H1 (cell line): ENCODE data around the gene KANTR. TPM values are rescaled to one million over a fixed set of nuclear protein-coding genes. Genes with fewer than 3 reads are reported as not detected.
A peak's percentile ranks its signal among the peaks of the same experiment; 100 is the strongest.

Source experiments
- CTCF ChIA-PET: fragments of 300-600 bp; sonication (Branson Sonifier 250); formaldehyde crosslinking; loops from one replicate; lab custom pipeline; 2021; ENCODE audit not compliant: partially characterized antibody; lab: Charles Lee
- POLR2A ChIA-PET: fragments of 300-600 bp; sonication (Branson Sonifier 250); formaldehyde crosslinking; loops from one replicate; lab custom pipeline; 2021; ENCODE audit warnings: inconsistent platforms; ENCODE audit not compliant: partially characterized antibody; lab: Charles Lee
- DNase-seq, 2 experiments: peaks; one replicate each; pipeline versions ENCODE4 v3.0.0 to v3.0.0-alpha.2; 2010 to 2022; ENCODE audit warnings: low spot score in 2 of 2, low read depth in 1 of 2, mixed read lengths in 1 of 2
- FAIRE-seq: peaks from 2 replicates; lab custom pipeline; 2011; peaks lifted over from hg19 to GRCh38; lab: Jason Lieb, UNC
- H2AFZ ChIP-seq: 2 replicates; pipeline ENCODE4 v1.8.1; 2012; ENCODE audit warnings: low read length, inconsistent platforms
- H2AK5ac ChIP-seq: 2 replicates; pipeline ENCODE4 v1.6.1; 2013; ENCODE audit warnings: low read depth, low read length
- H2BK120ac ChIP-seq: replicated peaks from 2 replicates; pipeline ENCODE3; 2013; ENCODE audit warnings: low read depth, low read length, inconsistent platforms
- H2BK12ac ChIP-seq: 2 replicates; pipeline ENCODE4 v1.6.1; 2013; ENCODE audit warnings: low read depth, low read length
- H2BK15ac ChIP-seq: 2 replicates; pipeline ENCODE4 v1.6.1; 2013; ENCODE audit warnings: low read length
- H2BK20ac ChIP-seq: 2 replicates; pipeline ENCODE4 v1.6.1; 2013; ENCODE audit warnings: low read length
- H2BK5ac ChIP-seq: 2 replicates; pipeline ENCODE4 v1.6.1; 2013; ENCODE audit warnings: low read depth, low read length
- H3K14ac ChIP-seq: 2 replicates; pipeline ENCODE4 v1.6.1; 2013; ENCODE audit warnings: inconsistent platforms; ENCODE audit not compliant: insufficient read length
- H3K18ac ChIP-seq: 2 replicates; pipeline ENCODE4 v1.6.1; 2013; ENCODE audit warnings: low read length; ENCODE audit errors: extremely low read depth
- H3K23ac ChIP-seq: 2 replicates; pipeline ENCODE4 v1.6.1; 2013; ENCODE audit warnings: inconsistent platforms; ENCODE audit not compliant: insufficient read length
- H3K23me2 ChIP-seq: 2 replicates; pipeline ENCODE4 v1.6.1; 2013; ENCODE audit warnings: low read depth, low read length
- H3K27ac ChIP-seq: 2 replicates; pipeline ENCODE4 v1.6.1; 2011; ENCODE audit warnings: low read depth, low read length, inconsistent platforms
- H3K27me3 ChIP-seq, 4 experiments: replicated peaks in 1 of 4; 1 replicate in 1 of 4; 2 replicates in 3 of 4; pipeline versions ENCODE4 v1.6.1 to v1.8.1; 2011 to 2013; ENCODE audit warnings: low read length in 3 of 4, mild to moderate bottlenecking in 3 of 4, inconsistent platforms in 2 of 4, mixed read lengths in 2 of 4, moderate library complexity in 1 of 4; ENCODE audit not compliant: control insufficient read depth in 3 of 4, insufficient read depth in 3 of 4; ENCODE audit errors: extremely low read depth in 1 of 4
- H3K36me3 ChIP-seq, 4 experiments: 2 replicates each; pipeline versions ENCODE4 v1.6.1 to v1.8.1; 2011 to 2013; ENCODE audit warnings: mild to moderate bottlenecking in 4 of 4, low read length in 3 of 4, moderate library complexity in 2 of 4, control low read depth in 1 of 4, inconsistent platforms in 1 of 4; ENCODE audit not compliant: insufficient read depth in 4 of 4, control insufficient read depth in 2 of 4
- H3K4ac ChIP-seq: replicated peaks from 2 replicates; pipeline ENCODE3; 2013; ENCODE audit warnings: low read length, low read depth, mixed read lengths, inconsistent platforms; ENCODE audit not compliant: insufficient read length
- H3K4me1 ChIP-seq, 4 experiments: replicated peaks in 1 of 4; 1 replicate in 1 of 4; 2 replicates in 3 of 4; pipeline versions ENCODE4 v1.6.1 to v1.8.1; 2011 to 2013; ENCODE audit warnings: low read length in 3 of 4, inconsistent platforms in 2 of 4, mixed read lengths in 1 of 4; ENCODE audit not compliant: insufficient read depth in 4 of 4, control insufficient read depth in 3 of 4
- H3K4me2 ChIP-seq, 2 experiments: 2 replicates each; pipeline versions ENCODE4 v1.6.1 to v1.8.1; 2011 to 2013; ENCODE audit warnings: low read depth in 2 of 2, low read length in 2 of 2, control low read depth in 1 of 2, inconsistent platforms in 1 of 2, mild to moderate bottlenecking in 1 of 2; ENCODE audit not compliant: insufficient read depth in 1 of 2
- H3K4me3 ChIP-seq, 4 experiments: fragments of 200-600, 300-600 bp in 1 of 4; sonication (generic), shearing (Covaris generic), sonication (Bioruptor Twin) in 1 of 4; 2 replicates each; pipeline versions ENCODE4 v1.5.1 to v1.8.1; 2011 to 2016; ENCODE audit warnings: low read length in 4 of 4, low read depth in 3 of 4, control low read depth in 2 of 4, inconsistent platforms in 2 of 4, mild to moderate bottlenecking in 2 of 4, mixed read lengths in 1 of 4, moderate library complexity in 1 of 4; ENCODE audit not compliant: insufficient read depth in 2 of 4; ENCODE audit errors: extremely low read depth in 1 of 4
- H3K56ac ChIP-seq: replicated peaks from 2 replicates; pipeline ENCODE3; 2013; ENCODE audit warnings: low read depth, mild to moderate bottlenecking, mixed read lengths, low read length, inconsistent platforms; ENCODE audit not compliant: insufficient read length
- H3K79me1 ChIP-seq: 2 replicates; pipeline ENCODE4 v1.6.1; 2013; ENCODE audit warnings: low read depth, low read length, control low read depth
- H3K79me2 ChIP-seq, 2 experiments: 2 replicates each; pipeline versions ENCODE4 v1.6.1 to v1.8.1; 2012 to 2013; ENCODE audit warnings: low read length in 2 of 2, mild to moderate bottlenecking in 2 of 2, inconsistent platforms in 1 of 2; ENCODE audit not compliant: insufficient read depth in 2 of 2, control insufficient read depth in 1 of 2
- H3K9ac ChIP-seq, 4 experiments: replicated peaks in 1 of 4; 1 replicate in 1 of 4; 2 replicates in 3 of 4; pipeline versions ENCODE4 v1.6.1 to v1.8.1; 2011 to 2013; ENCODE audit warnings: low read depth in 3 of 4, low read length in 3 of 4, control low read depth in 2 of 4, mild to moderate bottlenecking in 2 of 4, moderate library complexity in 2 of 4, inconsistent platforms in 1 of 4; ENCODE audit errors: extremely low read depth in 1 of 4
- H3K9me3 ChIP-seq, 2 experiments: 2 replicates each; pipeline versions ENCODE4 v1.6.1 to v1.8.1; 2012 to 2013; ENCODE audit warnings: mild to moderate bottlenecking in 2 of 2, moderate library complexity in 2 of 2, control low read depth in 1 of 2, inconsistent platforms in 1 of 2, low read depth in 1 of 2, low read length in 1 of 2, mixed read lengths in 1 of 2; ENCODE audit not compliant: insufficient read depth in 2 of 2
- H4K20me1 ChIP-seq, 2 experiments: replicated peaks in 1 of 2; 2 replicates each; pipeline versions ENCODE3 to v1.8.1; 2011 to 2013; ENCODE audit warnings: inconsistent platforms in 2 of 2, low read length in 2 of 2, mild to moderate bottlenecking in 1 of 2; ENCODE audit not compliant: insufficient read depth in 2 of 2, control insufficient read depth in 1 of 2
- H4K5ac ChIP-seq: 2 replicates; pipeline ENCODE4 v1.6.1; 2013; ENCODE audit warnings: low read length, low read depth, mixed read lengths, inconsistent platforms; ENCODE audit not compliant: insufficient read length
- H4K8ac ChIP-seq: 2 replicates; pipeline ENCODE4 v1.8.0; 2013; ENCODE audit warnings: mild to moderate bottlenecking, moderate library complexity, low read length, inconsistent platforms; ENCODE audit not compliant: insufficient read depth; ENCODE audit errors: extremely low read depth
- H4K91ac ChIP-seq: replicated peaks from 2 replicates; pipeline ENCODE3; 2013; ENCODE audit warnings: low read length, mixed read lengths, inconsistent platforms; ENCODE audit not compliant: insufficient read length
- ASH2L ChIP-seq: fragments of 200-600, 300-600 bp; sonication (generic); IDR thresholded peaks from one replicate; pipeline ENCODE4 v1.7.1; 2017; ENCODE audit warnings: low read length
- ATF2 ChIP-seq: IDR thresholded peaks from 2 replicates; pipeline ENCODE4 v1.6.1; 2012; ENCODE audit warnings: low read length, inconsistent platforms
- ATF3 ChIP-seq: IDR thresholded peaks from 2 replicates; pipeline ENCODE4 v1.6.1; 2011; ENCODE audit warnings: low read depth, mild to moderate bottlenecking, low read length; ENCODE audit not compliant: insufficient read depth
- BCL11A ChIP-seq, 2 experiments: IDR thresholded peaks; one replicate each; pipeline ENCODE4 v1.6.1; 2011; ENCODE audit warnings: low read depth in 2 of 2, low read length in 2 of 2, mild to moderate bottlenecking in 2 of 2
- CEBPB ChIP-seq: IDR thresholded peaks from 2 replicates; pipeline ENCODE4 v1.6.1; 2012; ENCODE audit warnings: low read depth, low read length
- JUND ChIP-seq: IDR thresholded peaks from 2 replicates; pipeline ENCODE4 v1.6.1; 2011; ENCODE audit warnings: mild to moderate bottlenecking, improper control_type of control experiment, low read length
- RXRA ChIP-seq: IDR thresholded peaks from 2 replicates; pipeline ENCODE4 v1.6.1; 2011; ENCODE audit warnings: low read depth, mild to moderate bottlenecking, low read length, moderate library complexity; ENCODE audit not compliant: insufficient read depth
- SAP30 ChIP-seq: fragments of 300-600 bp; sonication (generic); IDR thresholded peaks from 2 replicates; pipeline ENCODE4 v1.7.1; 2012; ENCODE audit warnings: low read length, moderate library complexity, mild to moderate bottlenecking, inconsistent platforms; ENCODE audit not compliant: insufficient read depth, insufficient replicate concordance
- TAF1 ChIP-seq: IDR thresholded peaks from 2 replicates; pipeline ENCODE4 v1.6.1; 2011; ENCODE audit warnings: mild to moderate bottlenecking, low read depth, low read length
- TBP ChIP-seq: IDR thresholded peaks from 2 replicates; pipeline ENCODE4 v1.6.1; 2011; ENCODE audit warnings: low read depth, low read length, improper control_type of control experiment
- TEAD4 ChIP-seq: IDR thresholded peaks from 2 replicates; pipeline ENCODE4 v1.6.1; 2012; ENCODE audit warnings: low read depth, low read length, inconsistent platforms, mixed read lengths
- WGBS, 2 experiments: shearing (Covaris generic) in 1 of 2; methylation state at CpG; one replicate each; pipeline versions ENCODE4 v1.1.6 to v1.1.7; 2013 to 2015; ENCODE audit warnings: low lambda C conversion rate in 2 of 2, mixed read lengths in 2 of 2, inconsistent platforms in 1 of 2, low coverage in 1 of 2, missing lambda C conversion rate in 1 of 2; ENCODE audit not compliant: insufficient replicate concordance in 2 of 2, insufficient coverage in 1 of 2, insufficient read length in 1 of 2; ENCODE audit errors: extremely low coverage in 1 of 2, missing lambda C conversion rate in 1 of 2; 5-methylcytosine and 5-hydroxymethylcytosine counted together
- polyA plus RNA-seq, 7 experiments: library from polyadenylated mRNA; depleted of rRNA in 3 of 7; stranded (reverse) in 5 of 7; unstranded in 2 of 7; fragments of >200 nt in 5 of 7; fragments of 200-250 nt in 2 of 7; gene quantifications; 1 replicate in 5 of 7; 2 replicates in 1 of 7; 4 replicates in 1 of 7; pipeline versions ENCODE4 v1.2.1 to v1.2.3, GENCODE V29; 2011 to 2013; ENCODE audit warnings: missing spikeins in 2 of 7, mixed read lengths in 2 of 7
- total RNA-seq: library from RNA; stranded (reverse); fragmentation: NEBNext Ultra II Directional; extraction: Animal tissue kit (Norgen Biotek cat#: 25700); gene quantifications from 2 replicates; pipeline ENCODE4 v1.2.1, GENCODE V29; 2021

The KANTR gene
- total and polyA plus RNA-seq, 2 of the 8 experiments (the other 6 are each of a cell fraction or from before 2014, with no cell fraction given) = 7.7 to 9.5 TPM

- Histone ChIP-seq H2BK15ac (no peak overlapping the region), H4K8ac (no peak overlapping the region), H4K20me1 (peaks cover 0 to 2% of the 10 kb centered on the region in 2 experiments), H3K14ac (no peak overlapping the region), H3K9ac (peak overlapping the region in 1 of 4 experiments; percentile 13; a peak in 1 of 7 replicates), H3K79me2 (peaks cover 0 to 27% of the 10 kb centered on the region in 2 experiments; a peak in 3 of 4 replicates), H3K36me3 (no peaks in the 10 kb centered on the region), H3K4me3 (peak overlapping the region; percentile 37 to 85 (median 58); a peak in 7 of 8 replicates), H3K79me1 (0 out of 2 replicates have a peak, but pooled peaks cover 3% of the 10 kb centered on the region), H2AK5ac (no peak overlapping the region), H2AFZ (no peak overlapping the region), H4K91ac (no peak overlapping the region), H3K23me2 (peaks cover 4% of the 10 kb centered on the region; the same call in 1 of the 2 replicates), H3K4me2 (peak overlapping the region; percentile 66 to 74), H3K27me3 (no peaks in the 10 kb centered on the region), H3K4ac (no peak overlapping the region), H3K27ac (no peak overlapping the region), H3K9me3 (no peaks in the 10 kb centered on the region), H3K23ac (no peak overlapping the region), H3K18ac (no peak overlapping the region), H2BK20ac (no peak overlapping the region), H3K4me1 (peaks cover 0 to 8% (median 1%) of the 10 kb centered on the region in 4 experiments; a peak in 2 of 7 replicates), H4K5ac (no peak overlapping the region), H2BK5ac (no peak overlapping the region), H2BK120ac (no peak overlapping the region), H2BK12ac (no peak overlapping the region), H3K56ac (no peak overlapping the region)
- WGBS, 2 experiments = 19% methylated on average over 3 of the region's 8 CpGs; no CpG with 5 or more reads in 1 of the 2 experiments
- CTCF ChIA-PET = interaction anchor here (1.1 kb wide), 1 partner anchor 53 kb away, joined by 3 read pairs; no protein-coding TSS in a partner anchor
- no peak for FAIRE-seq
- POLR2A ChIA-PET = interaction anchor here (1.9 kb wide), 1 partner anchor 33 kb away, joined by 9 read pairs; the partner anchor contains the start of gene TSPYL2
- DNase-seq = no peak
- no peak for TF ChIP-seq CEBPB
- no peak for TF ChIP-seq ASH2L
- TF ChIP-seq TBP = no peak
- no peak for TF ChIP-seq JUND
- no peak for TF ChIP-seq TAF1
- no peak for TF ChIP-seq ATF2
- TF ChIP-seq BCL11A (IDR thresholded peaks at IDR 0.05; ENCODE audit: low read depth in 2 of 2, low read length in 2 of 2) = no peak
- no peak for TF ChIP-seq SAP30
- TF ChIP-seq RXRA = no peak
- TF ChIP-seq ATF3 = no peak
- TF ChIP-seq TEAD4 = no peak
Measured at GRCh38 chrX:53049127-53049517, 44.8 kb upstream of the KANTR start.
